ENCODE data around the gene CDO1. TPM values are rescaled to one million over a fixed set of nuclear protein-coding genes. Genes with fewer than 3 reads are reported as not detected.

The CDO1 gene
- polyA plus RNA-seq, 3 donors from 2014 or later, result not detected

GRCh38 chr5:115758356-115758755, 58.1 kb downstream of the CDO1 start:
- H3K27me3 Mint-ChIP-seq (ENCODE audit: low read depth in 3 of 3), result peaks cover 3 to 14% (median 7%) of the 10 kb centered on the region in 3 donors
- no peak overlapping the region for H3K27ac Mint-ChIP-seq
- no peaks in the 10 kb centered on the region for H3K4me1 Mint-ChIP-seq
- H3K4me3 Mint-ChIP-seq, result no peak overlapping the region
- peaks cover 0 to 2% (median 0%) of the 10 kb centered on the region in 6 donors for H3K9me3 Mint-ChIP-seq
- no peaks in the 10 kb centered on the region for H3K36me3 Mint-ChIP-seq
- DNase-seq, result no peak

GRCh38 chr5:115755675-115756074, 60.8 kb downstream of the CDO1 start:
- Mint-ChIP-seq H3K27ac (no peak overlapping the region), H3K27me3 (ENCODE audit: low read depth in 3 of 3) (peaks cover 1 to 7% (median 6%) of the 10 kb centered on the region in 3 donors), H3K4me1 (no peaks in the 10 kb centered on the region), H3K9me3 (peaks cover 0 to 5% (median 0%) of the 10 kb centered on the region in 6 donors), H3K36me3 (no peaks in the 10 kb centered on the region), H3K4me3 (no peak overlapping the region)
- DNase-seq, result no peak

Other genes starting within 250 kb of the CDO1 start
- gene TICAM2, start 214.2 kb downstream of the CDO1 start, polyA plus RNA-seq, result under 1 TPM in 1 of 3 donors, not detected in 2; 0.78 TPM
- 10 to 100 TPM; 35.5 to 55.0 (median 40.7) TPM for gene TMED7, start 190.6 kb downstream of the CDO1 start, polyA plus RNA-seq
- gene ATG12, start 24.9 kb upstream of the CDO1 start, polyA plus RNA-seq, result 100 to 1,000 TPM in 2 of 3 donors, 10 to 100 TPM in 1; 91.5 to 140 (median 130) TPM
- 10 to 100 TPM; 63.7 to 96.1 (median 71.7) TPM for gene AP3S1, start 25.3 kb upstream of the CDO1 start, polyA plus RNA-seq
- not detected for gene LVRN, start 145.8 kb upstream of the CDO1 start, polyA plus RNA-seq
- gene ARL14EPL, start 215.8 kb upstream of the CDO1 start, polyA plus RNA-seq, result not detected

All from immature natural killer cell (primary cell).